Measurements from ENCODE around the gene NKX1-1.

NKX1-1 gene

GRCh38 chr4:1406394-1406980 lies at the start of gene NKX1-1:
Gene NKX1-1 (minus strand): TSS chr4:1406442. CDS start chr4:1406442, 0 bp downstream.
- no peak for TF ChIP-seq JUND (IDR thresholded peaks at IDR 0.05; ENCODE audit: low read depth)
- in situ Hi-C loops (cut with HindIII; ENCODE audit: low pct_unique_long_range_greater_than_20kb, low sequenced_read_pairs), result no loop called here
- no peak for DNase-seq (ENCODE audit: low read depth in 1 of 2, low spot score in 1 of 2)

- no peak for TF ChIP-seq JUND (IDR thresholded peaks at IDR 0.05; ENCODE audit: low read depth)
- in situ Hi-C loops (cut with HindIII; ENCODE audit: low pct_unique_long_range_greater_than_20kb, low sequenced_read_pairs), result no loop called here
- no peak for DNase-seq (ENCODE audit: low read depth in 1 of 2, low spot score in 1 of 2)
Measured at GRCh38 chr4:1453731-1454130, 47.5 kb upstream of the NKX1-1 start.

- DNase-seq (ENCODE audit: low read depth in 1 of 2, low spot score in 1 of 2), result no peak
- TF ChIP-seq JUND (IDR thresholded peaks at IDR 0.05; ENCODE audit: low read depth), result no peak
- in situ Hi-C loops (cut with HindIII; ENCODE audit: low pct_unique_long_range_greater_than_20kb, low sequenced_read_pairs), result no loop called here
Measured at GRCh38 chr4:1452431-1453051, 46.3 kb upstream of the NKX1-1 start.

- no peak for TF ChIP-seq JUND (IDR thresholded peaks at IDR 0.05; ENCODE audit: low read depth)
- in situ Hi-C loops (cut with HindIII; ENCODE audit: low pct_unique_long_range_greater_than_20kb, low sequenced_read_pairs), result no loop called here
- no peak for DNase-seq (ENCODE audit: low read depth in 1 of 2, low spot score in 1 of 2)
Measured at GRCh38 chr4:1451752-1452122, 45.5 kb upstream of the NKX1-1 start.

- no peak for DNase-seq (ENCODE audit: low read depth in 1 of 2, low spot score in 1 of 2)
- in situ Hi-C loops (cut with HindIII; ENCODE audit: low pct_unique_long_range_greater_than_20kb, low sequenced_read_pairs), result no loop called here
- no peak for TF ChIP-seq JUND (IDR thresholded peaks at IDR 0.05; ENCODE audit: low read depth)
Measured at GRCh38 chr4:1451106-1451751, 45.0 kb upstream of the NKX1-1 start.

- no peak for TF ChIP-seq JUND (IDR thresholded peaks at IDR 0.05; ENCODE audit: low read depth)
- in situ Hi-C loops (cut with HindIII; ENCODE audit: low pct_unique_long_range_greater_than_20kb, low sequenced_read_pairs), result no loop called here
- no peak for DNase-seq (ENCODE audit: low read depth in 1 of 2, low spot score in 1 of 2)
Measured at GRCh38 chr4:1449833-1450741, 43.8 kb upstream of the NKX1-1 start.

- in situ Hi-C loops (cut with HindIII; ENCODE audit: low pct_unique_long_range_greater_than_20kb, low sequenced_read_pairs), result no loop called here
- TF ChIP-seq JUND (IDR thresholded peaks at IDR 0.05; ENCODE audit: low read depth), result no peak
- no peak for DNase-seq (ENCODE audit: low read depth in 1 of 2, low spot score in 1 of 2)
Measured at GRCh38 chr4:1449475-1449832, 43.2 kb upstream of the NKX1-1 start.

- in situ Hi-C loops (cut with HindIII; ENCODE audit: low pct_unique_long_range_greater_than_20kb, low sequenced_read_pairs), result no loop called here
- no peak for DNase-seq (ENCODE audit: low read depth in 1 of 2, low spot score in 1 of 2)
- no peak for TF ChIP-seq JUND (IDR thresholded peaks at IDR 0.05; ENCODE audit: low read depth)
Measured at GRCh38 chr4:1448589-1449420, 42.6 kb upstream of the NKX1-1 start.

GRCh38 chr4:1447676-1448588 lies 41.7 kb upstream of the NKX1-1 start:
- no peak for DNase-seq (ENCODE audit: low read depth in 1 of 2, low spot score in 1 of 2)
- in situ Hi-C loops (cut with HindIII; ENCODE audit: low pct_unique_long_range_greater_than_20kb, low sequenced_read_pairs), result no loop called here
- TF ChIP-seq JUND (IDR thresholded peaks at IDR 0.05; ENCODE audit: low read depth), result no peak

- no peak for DNase-seq (ENCODE audit: low read depth in 1 of 2, low spot score in 1 of 2)
- in situ Hi-C loops (cut with HindIII; ENCODE audit: low pct_unique_long_range_greater_than_20kb, low sequenced_read_pairs), result no loop called here
- no peak for TF ChIP-seq JUND (IDR thresholded peaks at IDR 0.05; ENCODE audit: low read depth)
Measured at GRCh38 chr4:1446502-1447386, 40.5 kb upstream of the NKX1-1 start.
